ENCODE results near the gene CCDC174.

DNA sequence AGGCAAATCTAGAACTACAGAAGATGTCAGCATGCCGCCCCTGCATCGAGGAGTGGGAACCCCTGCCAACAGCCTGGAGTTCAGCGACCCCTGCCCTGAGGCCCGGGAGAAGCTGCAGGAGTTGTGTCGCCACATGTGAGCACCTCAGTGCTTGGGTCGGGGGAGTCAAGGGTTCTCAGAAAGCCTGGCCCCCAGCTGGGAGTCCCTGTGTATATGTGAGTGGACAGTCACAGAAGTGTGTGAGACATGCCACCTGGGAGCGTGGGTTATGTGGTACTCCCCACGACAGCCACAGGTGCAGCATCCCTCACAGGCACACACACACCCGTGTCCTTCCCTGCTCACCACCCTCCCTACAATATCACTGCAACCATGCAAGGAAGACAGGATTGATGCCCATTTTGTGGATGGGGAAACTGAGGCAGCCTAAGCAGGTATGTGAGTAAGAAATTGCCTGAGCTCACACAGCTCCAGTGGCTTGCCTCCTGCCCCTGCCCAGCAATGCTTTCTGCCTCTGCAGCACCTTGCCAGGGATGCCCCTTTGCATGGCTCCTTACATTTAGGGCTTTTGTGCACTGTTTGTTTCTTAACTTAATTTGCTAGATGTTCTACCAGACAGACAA lies 51.7 kb downstream of the CCDC174 start:
- TF ChIP-seq, protein P1, sequence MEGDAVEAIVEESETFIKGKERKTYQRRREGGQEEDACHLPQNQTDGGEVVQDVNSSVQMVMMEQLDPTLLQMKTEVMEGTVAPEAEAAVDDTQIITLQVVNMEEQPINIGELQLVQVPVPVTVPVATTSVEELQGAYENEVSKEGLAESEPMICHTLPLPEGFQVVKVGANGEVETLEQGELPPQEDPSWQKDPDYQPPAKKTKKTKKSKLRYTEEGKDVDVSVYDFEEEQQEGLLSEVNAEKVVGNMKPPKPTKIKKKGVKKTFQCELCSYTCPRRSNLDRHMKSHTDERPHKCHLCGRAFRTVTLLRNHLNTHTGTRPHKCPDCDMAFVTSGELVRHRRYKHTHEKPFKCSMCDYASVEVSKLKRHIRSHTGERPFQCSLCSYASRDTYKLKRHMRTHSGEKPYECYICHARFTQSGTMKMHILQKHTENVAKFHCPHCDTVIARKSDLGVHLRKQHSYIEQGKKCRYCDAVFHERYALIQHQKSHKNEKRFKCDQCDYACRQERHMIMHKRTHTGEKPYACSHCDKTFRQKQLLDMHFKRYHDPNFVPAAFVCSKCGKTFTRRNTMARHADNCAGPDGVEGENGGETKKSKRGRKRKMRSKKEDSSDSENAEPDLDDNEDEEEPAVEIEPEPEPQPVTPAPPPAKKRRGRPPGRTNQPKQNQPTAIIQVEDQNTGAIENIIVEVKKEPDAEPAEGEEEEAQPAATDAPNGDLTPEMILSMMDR (IDR thresholded peaks at IDR 0.05; ENCODE audit: low read depth, low read length) = no peak
- TF ChIP-seq, protein P2, sequence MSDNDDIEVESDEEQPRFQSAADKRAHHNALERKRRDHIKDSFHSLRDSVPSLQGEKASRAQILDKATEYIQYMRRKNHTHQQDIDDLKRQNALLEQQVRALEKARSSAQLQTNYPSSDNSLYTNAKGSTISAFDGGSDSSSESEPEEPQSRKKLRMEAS (IDR thresholded peaks at IDR 0.05; ENCODE audit: low read depth, low read length) = no peak
- no peak for TF ChIP-seq POLR2A (IDR thresholded peaks at IDR 0.05; ENCODE audit: extremely low read depth, insufficient read length)
- TF ChIP-seq MYC (IDR thresholded peaks at IDR 0.05; ENCODE audit: low read depth, low read length) = no peak
